Gastrocnemius medialis (tissue), 4 donors: ENCODE data around the gene PCSK5.

Experiments
- POLR2A ChIP-seq, 2 donors: fragments of 450-650 bp; IDR thresholded peaks; one replicate each; pipeline ENCODE4 v1.6.1; 2017; ENCODE audit warnings: antibody characterized with exemption in 2 of 2, mild to moderate bottlenecking in 2 of 2, moderate library complexity in 2 of 2
- TF ChIP-seq, protein P1 (sequence below), 5 experiments: fragments of 450-650 bp in 3 of 5; fragments of 200-600 bp in 2 of 5; sonication (generic) in 2 of 5; IDR thresholded peaks in 4 of 5; conservative IDR thresholded peaks in 1 of 5; 1 replicate in 4 of 5; 2 replicates in 1 of 5; pipeline ENCODE4 v1.5.1; 2016 to 2019; ENCODE audit warnings: antibody characterized with exemption in 5 of 5, mild to moderate bottlenecking in 3 of 5, moderate library complexity in 3 of 5

DNA sequence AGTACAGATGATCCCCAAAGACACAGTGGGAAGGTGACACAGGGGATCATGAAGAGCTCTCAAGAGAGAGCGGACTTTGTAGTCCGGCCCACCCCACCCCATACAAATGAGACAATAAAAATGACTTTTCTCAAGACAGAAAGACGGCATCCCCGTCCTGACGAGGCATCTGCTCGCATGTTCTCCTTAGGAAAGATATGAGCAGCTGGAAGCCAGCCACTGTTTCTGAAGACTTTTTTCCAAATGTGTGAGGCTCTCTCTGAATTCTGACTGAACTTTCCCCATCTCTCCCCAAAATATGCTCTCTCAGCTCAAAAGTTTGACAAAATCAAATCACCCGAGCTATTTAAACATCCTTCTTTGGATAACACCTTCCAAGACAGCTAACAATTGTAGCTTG is 398.6 kb downstream of the PCSK5 start:
- TF ChIP-seq, protein P1, sequence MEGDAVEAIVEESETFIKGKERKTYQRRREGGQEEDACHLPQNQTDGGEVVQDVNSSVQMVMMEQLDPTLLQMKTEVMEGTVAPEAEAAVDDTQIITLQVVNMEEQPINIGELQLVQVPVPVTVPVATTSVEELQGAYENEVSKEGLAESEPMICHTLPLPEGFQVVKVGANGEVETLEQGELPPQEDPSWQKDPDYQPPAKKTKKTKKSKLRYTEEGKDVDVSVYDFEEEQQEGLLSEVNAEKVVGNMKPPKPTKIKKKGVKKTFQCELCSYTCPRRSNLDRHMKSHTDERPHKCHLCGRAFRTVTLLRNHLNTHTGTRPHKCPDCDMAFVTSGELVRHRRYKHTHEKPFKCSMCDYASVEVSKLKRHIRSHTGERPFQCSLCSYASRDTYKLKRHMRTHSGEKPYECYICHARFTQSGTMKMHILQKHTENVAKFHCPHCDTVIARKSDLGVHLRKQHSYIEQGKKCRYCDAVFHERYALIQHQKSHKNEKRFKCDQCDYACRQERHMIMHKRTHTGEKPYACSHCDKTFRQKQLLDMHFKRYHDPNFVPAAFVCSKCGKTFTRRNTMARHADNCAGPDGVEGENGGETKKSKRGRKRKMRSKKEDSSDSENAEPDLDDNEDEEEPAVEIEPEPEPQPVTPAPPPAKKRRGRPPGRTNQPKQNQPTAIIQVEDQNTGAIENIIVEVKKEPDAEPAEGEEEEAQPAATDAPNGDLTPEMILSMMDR (IDR thresholded peaks at IDR 0.05 in 4 of 5, conservative IDR thresholded peaks at IDR 0.05 in 1 of 5): no peak
- no peak for TF ChIP-seq POLR2A (IDR thresholded peaks at IDR 0.05)
